Measurements from ENCODE around the gene KRTAP20-1.

Gene KRTAP20-1

GRCh38 chr21:30616125-30616524 lies at the start of gene KRTAP20-1:
KRTAP20-1 (plus strand) TSS chr21:30616425; CDS start chr21:30616455, 30 bp downstream.
- DNase-seq (ENCODE audit: low read depth), result no peak

- DNase-seq (ENCODE audit: low read depth), result no peak
These were observed 48.6 kb upstream of the KRTAP20-1 start for GRCh38 chr21:30567617-30568016.

GRCh38 chr21:30577766-30578165 lies 38.5 kb upstream of the KRTAP20-1 start:
- DNase-seq (ENCODE audit: low read depth), result no peak

- DNase-seq (ENCODE audit: low read depth), result no peak
These were observed 36.9 kb upstream of the KRTAP20-1 start for GRCh38 chr21:30579346-30579745.

- DNase-seq (ENCODE audit: low read depth), result no peak
These were observed 36.1 kb upstream of the KRTAP20-1 start for GRCh38 chr21:30580132-30580531.

- no peak for DNase-seq (ENCODE audit: low read depth)
These were observed 33.4 kb upstream of the KRTAP20-1 start for GRCh38 chr21:30582870-30583269.

- DNase-seq (ENCODE audit: low read depth), result no peak
These were observed 25.9 kb upstream of the KRTAP20-1 start, which contains the start of gene KRTAP22-2 for GRCh38 chr21:30590297-30590696. KRTAP22-2 (minus strand) TSS chr21:30590397.

GRCh38 chr21:30592140-30592539 lies 24.1 kb upstream of the KRTAP20-1 start, which contains the start of gene KRTAP6-3:
KRTAP6-3 (plus strand) TSS chr21:30592440; CDS start chr21:30592446, 6 bp downstream.
- no peak for DNase-seq (ENCODE audit: low read depth)

GRCh38 chr21:30598802-30599201 lies 17.4 kb upstream of the KRTAP20-1 start, which contains the start of gene KRTAP6-2:
KRTAP6-2 (minus strand) TSS chr21:30598902; CDS start chr21:30598874, 28 bp downstream.
- DNase-seq (ENCODE audit: low read depth), result no peak

- DNase-seq (ENCODE audit: low read depth), result no peak
These were observed 15.4 kb upstream of the KRTAP20-1 start, which contains the start of gene KRTAP22-1 for GRCh38 chr21:30600787-30601186. KRTAP22-1 (plus strand) TSS chr21:30601087.

- DNase-seq (ENCODE audit: low read depth), result no peak
These were observed 10.3 kb upstream of the KRTAP20-1 start for GRCh38 chr21:30605968-30606367.

- DNase-seq (ENCODE audit: low read depth), result no peak
These were observed 4.1 kb upstream of the KRTAP20-1 start for GRCh38 chr21:30612132-30612531.

GRCh38 chr21:30613836-30614235 lies 2.4 kb upstream of the KRTAP20-1 start, which contains the start of gene KRTAP6-1:
KRTAP6-1 (minus strand) TSS chr21:30613930; CDS start chr21:30613904, 26 bp downstream.
- no peak for DNase-seq (ENCODE audit: low read depth)

- DNase-seq (ENCODE audit: low read depth), result no peak
These were observed 1.0 kb upstream of the KRTAP20-1 start for GRCh38 chr21:30615199-30615598.

GRCh38 chr21:30620080-30620479 lies 3.9 kb downstream of the KRTAP20-1 start:
- no peak for DNase-seq (ENCODE audit: low read depth)

- DNase-seq (ENCODE audit: low read depth), result no peak
These were observed 4.3 kb downstream of the KRTAP20-1 start, which contains the start of gene KRTAP20-4 for GRCh38 chr21:30620522-30620921. KRTAP20-4 (plus strand) TSS chr21:30620627.

- DNase-seq (ENCODE audit: low read depth), result no peak
These were observed 7.1 kb downstream of the KRTAP20-1 start for GRCh38 chr21:30623362-30623761.

GRCh38 chr21:30625449-30626165 lies 9.4 kb downstream of the KRTAP20-1 start:
- DNase-seq (ENCODE audit: low read depth), result no peak

GRCh38 chr21:30628109-30628508 lies 11.9 kb downstream of the KRTAP20-1 start:
- DNase-seq (ENCODE audit: low read depth), result no peak

- DNase-seq (ENCODE audit: low read depth), result no peak
These were observed 13.0 kb downstream of the KRTAP20-1 start for GRCh38 chr21:30629200-30629599.

GRCh38 chr21:30634906-30635305 lies 18.7 kb downstream of the KRTAP20-1 start, which contains the start of gene KRTAP20-2:
KRTAP20-2 (plus strand) TSS chr21:30635206; CDS start chr21:30635264, 58 bp downstream.
- DNase-seq (ENCODE audit: low read depth), result no peak

- DNase-seq (ENCODE audit: low read depth), result no peak
These were observed 22.5 kb downstream of the KRTAP20-1 start for GRCh38 chr21:30638686-30639085.

- no peak for DNase-seq (ENCODE audit: low read depth)
These were observed 26.3 kb downstream of the KRTAP20-1 start, which contains the start of gene KRTAP20-3 for GRCh38 chr21:30642564-30642963. KRTAP20-3 (plus strand) TSS chr21:30642864.

Data from stimulated activated CD8-positive, alpha-beta memory T cell treated with anti-CD3 and anti-CD28 coated beads, Interleukin-4, amount 100 ng/mL, for 24 hours (primary cell).